ENCODE results near the gene NPR1. TPM values are rescaled to one million over a fixed set of nuclear protein-coding genes. Genes with fewer than 3 reads are reported as not detected.
A peak's percentile ranks its signal among the peaks of the same experiment; 100 is the strongest.

Gene NPR1
- polyA plus RNA-seq, 2 of the 4 experiments (the other 2 are of a cell fraction) = 0.39 to 1.9 TPM

DNA sequence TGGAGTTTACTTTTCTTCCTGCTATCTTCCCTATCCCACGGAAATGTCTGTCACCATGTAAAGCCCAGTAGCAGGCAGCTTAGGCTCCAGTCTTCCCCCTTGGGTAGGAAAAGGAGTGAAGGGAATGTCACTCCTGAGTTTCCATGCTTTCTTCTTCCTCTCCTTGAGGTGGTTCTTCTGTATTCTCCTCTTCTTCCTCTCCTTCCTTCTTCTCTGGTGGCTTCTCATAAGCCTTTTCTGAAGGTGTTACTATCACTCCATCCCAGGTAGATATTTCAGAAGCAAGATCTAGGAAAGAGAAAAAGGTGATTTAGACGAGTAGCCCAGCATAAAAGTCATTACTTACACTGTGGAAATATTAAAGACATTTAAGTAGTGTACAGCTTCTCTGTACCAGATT, 16.2 kb upstream of the NPR1 start:
- FAIRE-seq (no peak), DNase-seq (ENCODE audit: low read depth in 1 of 2, low spot score in 1 of 2) (no peak), ATAC-seq (no peak)
- Histone ChIP-seq H3K4me1 (peaks cover 12% of the 10 kb centered on the region; the same call in 2 of the 3 replicates), H3K9me3 (no peaks in the 10 kb centered on the region), H3K4me2 (no peak overlapping the region), H3K4me3 (no peak overlapping the region), H3K27ac (no peak overlapping the region)
- TF ChIP-seq RARB (CRISPR knock-in tag; IDR thresholded peaks at IDR 0.05) (no peak), CHD4 (IDR thresholded peaks at IDR 0.05; ENCODE audit: borderline replicate concordance) (no peak), HOXB5 (CRISPR knock-in tag; IDR thresholded peaks at IDR 0.05) (no peak), REST (IDR thresholded peaks at IDR 0.05) (no peak), HDAC2 (IDR thresholded peaks at IDR 0.05) (no peak), RCOR1 (IDR thresholded peaks at IDR 0.05; ENCODE audit: low read depth, low read length) (no peak), HOXA7 (CRISPR knock-in tag; IDR thresholded peaks at IDR 0.05) (no peak), FOXS1 (CRISPR knock-in tag; IDR thresholded peaks at IDR 0.05) (no peak), EHMT2 (IDR thresholded peaks at IDR 0.05; ENCODE audit: low read depth) (no peak), HMGXB4 (CRISPR knock-in tag; IDR thresholded peaks at IDR 0.05; ENCODE audit: borderline replicate concordance) (no peak), NPAS2 (CRISPR knock-in tag; IDR thresholded peaks at IDR 0.05; ENCODE audit: borderline replicate concordance) (no peak), MAX (IDR thresholded peaks at IDR 0.05) (no peak), JUN (IDR thresholded peaks at IDR 0.05) (no peak), HOXB13 (CRISPR knock-in tag; IDR thresholded peaks at IDR 0.05; ENCODE audit: low read depth) (no peak), ESRRA (IDR thresholded peaks at IDR 0.05; ENCODE audit: borderline replicate concordance, low read length) (no peak), CHD2 (IDR thresholded peaks at IDR 0.05; ENCODE audit: low read length, partially characterized antibody) (no peak)
- TF ChIP-seq, protein P1, sequence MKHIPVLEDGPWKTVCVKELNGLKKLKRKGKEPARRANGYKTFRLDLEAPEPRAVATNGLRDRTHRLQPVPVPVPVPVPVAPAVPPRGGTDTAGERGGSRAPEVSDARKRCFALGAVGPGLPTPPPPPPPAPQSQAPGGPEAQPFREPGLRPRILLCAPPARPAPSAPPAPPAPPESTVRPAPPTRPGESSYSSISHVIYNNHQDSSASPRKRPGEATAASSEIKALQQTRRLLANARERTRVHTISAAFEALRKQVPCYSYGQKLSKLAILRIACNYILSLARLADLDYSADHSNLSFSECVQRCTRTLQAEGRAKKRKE (CRISPR knock-in tag; IDR thresholded peaks at IDR 0.05; ENCODE audit: low read depth) = no peak
- TF ChIP-seq, protein P2, sequence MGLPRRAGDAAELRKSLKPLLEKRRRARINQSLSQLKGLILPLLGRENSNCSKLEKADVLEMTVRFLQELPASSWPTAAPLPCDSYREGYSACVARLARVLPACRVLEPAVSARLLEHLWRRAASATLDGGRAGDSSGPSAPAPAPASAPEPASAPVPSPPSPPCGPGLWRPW (IDR thresholded peaks at IDR 0.05) = no peak
- ChIA-PET CTCF (interaction anchor here (0.9 to 2.2 kb wide), 4 partner anchors 35 to 151 kb away, joined by 4 to 10 read pairs (median 7); partner anchors contain the start of genes S100A1 and S100A13), POLR2A (no interaction called here)
- WGBS (ENCODE audit: missing lambda C conversion rate) = 74% methylated on average over 2 of the region's 2 CpGs

GRCh38 chr1:153663211-153663610, 15.3 kb upstream of the NPR1 start:
- no peak overlapping the region for H3K4me2 ChIP-seq
- FAIRE-seq (no peak), ATAC-seq (no peak), DNase-seq (ENCODE audit: low read depth in 1 of 2, low spot score in 1 of 2) (no peak)
- H3K9me3 ChIP-seq = no peaks in the 10 kb centered on the region
- POLR2A ChIA-PET = no interaction called here
- H3K4me1 ChIP-seq = peaks cover 8% of the 10 kb centered on the region; the same call in 2 of the 3 replicates
- 82% methylated on average over 5 of the region's 5 CpGs for WGBS (ENCODE audit: missing lambda C conversion rate)
- H3K4me3 ChIP-seq = no peak overlapping the region
- no peak overlapping the region for H3K27ac ChIP-seq
- CTCF ChIA-PET = interaction anchor here (0.9 to 2.2 kb wide), 5 partner anchors 36 to 152 kb away, joined by 4 to 10 read pairs (median 6); partner anchors contain the start of genes S100A1 and S100A13
- TF ChIP-seq MAX (IDR thresholded peaks at IDR 0.05) (no peak), BCL3 (IDR thresholded peaks at IDR 0.05) (no peak), CEBPB (IDR thresholded peaks at IDR 0.05) (peak in 1 of 2 experiments; percentile 32; a peak in 1 of 4 replicates), E2F6 (IDR thresholded peaks at IDR 0.05; ENCODE audit: borderline replicate concordance, low read depth) (no peak), POLR2AphosphoS2 (conservative IDR thresholded peaks at IDR 0.05; ENCODE audit: low read length) (no peak)
